Activated gamma-delta T cell treated with Interleukin-2 at 50 U/mL for 16 hours (primary cell): ENCODE data around the gene PTX4.
"Not testable (repeated sequence)": the region's sequence is repeated elsewhere in the genome, so short reads cannot be mapped to it uniquely, and the experiment has no call there.

Experiments
- DNase-seq: peaks from one replicate; pipeline ENCODE4 v3.0.0-alpha.2; 2020

PTX4 gene

GRCh38 chr16:1478937-1479336 lies 9.8 kb downstream of the PTX4 start:
- DNase-seq, result not testable (repeated sequence)

DNA sequence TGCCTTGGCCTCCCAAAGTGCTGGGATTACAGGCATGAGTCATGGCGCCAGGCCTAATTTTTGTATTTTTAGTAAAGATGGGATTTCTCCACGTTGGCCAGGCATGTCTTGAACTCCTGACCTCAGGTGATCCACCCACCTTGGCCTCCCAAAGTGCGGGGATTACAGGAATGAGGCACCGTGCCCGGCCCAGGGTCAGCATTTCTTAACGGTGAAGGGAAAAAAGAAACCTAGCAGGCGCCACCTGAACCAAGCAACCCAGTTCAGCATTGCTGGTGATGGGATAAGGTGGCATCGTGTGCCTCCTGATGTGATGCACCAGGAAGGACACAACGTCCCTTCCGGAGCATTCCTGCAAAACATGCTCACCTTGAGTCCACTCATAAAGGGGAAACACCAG lies 11.7 kb downstream of the PTX4 start:
- no peak for DNase-seq

GRCh38 chr16:1475552-1476114 lies 13.1 kb downstream of the PTX4 start:
- DNase-seq, result no peak

DNA sequence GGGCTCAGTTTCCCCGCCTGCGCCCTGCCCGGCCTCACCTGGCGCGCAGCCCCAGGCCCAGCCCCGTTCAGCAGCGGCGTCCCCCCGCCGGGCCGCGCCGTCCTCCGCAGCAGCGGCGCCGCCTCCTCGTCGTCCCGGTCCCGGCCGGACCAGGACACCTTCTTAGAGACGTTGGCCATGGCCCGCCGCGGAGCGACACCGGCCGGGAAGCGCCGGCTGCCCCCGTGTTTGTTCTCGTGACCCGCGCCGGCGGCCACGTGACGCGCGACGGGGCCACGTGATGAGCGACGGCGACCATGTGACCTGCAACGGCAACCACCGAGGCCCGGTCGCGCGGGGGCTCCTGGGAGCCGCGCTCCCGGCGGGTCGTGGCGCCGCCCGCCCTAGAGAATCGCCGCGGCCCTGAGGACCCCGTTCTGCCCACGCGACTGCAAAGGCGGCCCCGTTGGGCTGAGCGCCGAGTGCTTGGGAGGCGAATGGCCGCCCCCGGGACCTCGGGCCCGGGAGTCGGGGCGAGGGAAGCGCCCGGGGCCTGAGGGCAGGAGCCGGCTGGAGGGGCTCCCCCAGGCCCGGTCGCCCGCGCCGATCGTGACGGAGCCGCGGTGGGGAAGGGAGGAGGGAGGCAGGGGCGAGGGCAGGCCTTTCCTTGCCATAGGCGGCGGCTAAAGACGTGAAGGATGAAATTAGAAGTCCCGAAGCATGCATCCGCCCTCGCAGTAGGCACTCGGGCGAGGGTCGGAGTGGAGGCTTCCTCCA lies 13.8 kb downstream of the PTX4 start, which contains the start of gene CLCN7:
TSS of gene CLCN7 (minus strand) at position 233 of the 756 bp plus-strand sequence. CDS start at position 179, 54 bp downstream.
- peak; percentile 84 for DNase-seq

DNA sequence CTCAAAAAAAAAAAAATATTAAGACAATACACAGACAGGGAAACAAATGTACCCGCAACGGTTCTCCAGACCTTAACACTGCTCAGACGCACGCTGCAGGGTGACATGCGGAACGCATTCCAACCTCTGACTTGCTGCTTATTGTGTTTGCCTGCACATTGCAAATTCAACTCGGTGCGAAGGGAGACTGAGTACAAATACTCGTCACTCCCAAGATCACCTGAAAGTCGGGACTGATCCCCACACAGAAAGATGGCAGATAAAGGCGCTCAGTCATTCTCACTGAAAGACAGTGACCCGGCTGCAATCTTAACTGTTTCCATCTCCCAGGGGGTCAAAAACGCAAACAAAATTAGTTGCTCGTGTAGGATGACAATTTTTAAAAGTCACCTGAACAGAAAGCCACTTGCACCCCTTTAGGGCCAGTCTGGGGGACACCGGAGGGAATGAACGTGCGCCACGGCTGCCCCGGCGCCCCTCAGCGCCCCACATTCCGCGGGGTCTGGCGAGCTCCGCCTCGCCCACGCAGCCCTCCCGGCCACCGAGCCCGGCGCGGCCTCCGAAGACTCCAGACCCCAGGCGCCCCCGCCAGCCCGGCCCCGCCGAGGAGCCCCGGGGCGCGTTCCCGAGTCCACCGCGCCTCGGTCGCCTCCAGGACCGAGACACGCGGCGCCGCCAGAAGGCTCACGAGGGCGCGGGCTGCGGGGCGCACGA lies 14.5 kb downstream of the PTX4 start:
- DNase-seq, result no peak

- DNase-seq, result no peak
These were observed 15.8 kb downstream of the PTX4 start for GRCh38 chr16:1472974-1473373.

- DNase-seq, result no peak
These were observed 17.1 kb downstream of the PTX4 start for GRCh38 chr16:1471569-1472194.

DNA sequence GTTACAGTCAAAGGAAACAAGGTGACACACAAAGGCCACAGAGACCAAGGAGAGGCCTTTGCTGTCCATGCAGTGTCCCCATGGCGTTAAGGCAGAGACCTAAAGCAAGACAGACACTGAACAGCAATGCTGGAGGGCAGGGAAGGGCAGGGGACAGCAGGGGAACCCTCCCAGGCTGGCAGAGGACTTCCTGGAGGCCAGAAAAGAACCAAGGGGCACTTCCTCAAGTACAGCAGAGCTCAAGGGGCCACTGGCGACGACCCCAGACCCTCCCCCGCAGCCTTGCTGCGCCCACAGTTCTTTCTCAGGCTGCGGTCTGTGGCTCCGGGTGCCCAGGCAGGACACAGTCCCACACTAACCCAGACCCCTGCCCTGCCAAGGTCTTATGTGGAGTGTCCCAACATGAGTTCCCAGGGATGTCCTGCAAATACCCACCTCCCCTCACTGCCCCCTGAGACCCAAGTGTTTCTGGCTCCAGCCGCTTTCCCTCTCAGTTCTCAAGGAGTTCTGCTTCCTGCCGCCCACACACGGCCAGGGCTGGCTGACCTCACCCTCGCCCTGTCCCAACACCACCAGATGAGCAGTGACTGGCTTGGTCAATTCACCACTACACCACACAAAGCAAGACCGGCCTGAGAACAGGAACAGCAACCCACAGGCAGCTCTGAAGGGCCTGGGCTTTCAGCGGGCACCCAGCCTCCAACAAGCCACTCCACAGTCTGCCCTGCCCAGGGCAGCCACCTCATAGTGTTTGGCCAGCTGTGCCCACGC lies 18.1 kb downstream of the PTX4 start:
- no peak for DNase-seq

DNA sequence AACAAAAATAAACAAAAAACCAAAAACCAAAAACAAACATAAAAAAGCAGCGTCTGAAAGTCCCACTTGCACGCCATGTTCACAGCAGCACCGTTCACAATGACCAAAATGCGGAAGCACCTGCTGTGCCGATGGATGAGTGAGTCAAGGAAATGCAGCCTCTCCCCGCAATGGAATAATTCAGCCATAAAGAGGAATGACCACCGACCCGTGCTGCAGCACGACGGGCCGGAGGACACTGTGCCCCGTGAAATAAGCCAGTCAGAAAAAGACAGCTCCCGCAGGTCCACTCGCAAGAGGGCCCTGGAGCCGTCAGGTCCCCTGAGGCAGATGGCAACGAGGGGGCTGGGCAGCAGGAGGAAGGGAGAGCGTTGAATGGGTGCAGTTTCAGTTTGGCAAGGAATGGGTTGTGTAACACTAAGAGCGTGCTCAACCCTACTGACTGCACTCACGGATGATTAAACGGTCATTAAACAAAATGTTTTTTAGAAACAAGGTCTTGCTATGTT lies 19.0 kb downstream of the PTX4 start:
- DNase-seq, result no peak

DNA sequence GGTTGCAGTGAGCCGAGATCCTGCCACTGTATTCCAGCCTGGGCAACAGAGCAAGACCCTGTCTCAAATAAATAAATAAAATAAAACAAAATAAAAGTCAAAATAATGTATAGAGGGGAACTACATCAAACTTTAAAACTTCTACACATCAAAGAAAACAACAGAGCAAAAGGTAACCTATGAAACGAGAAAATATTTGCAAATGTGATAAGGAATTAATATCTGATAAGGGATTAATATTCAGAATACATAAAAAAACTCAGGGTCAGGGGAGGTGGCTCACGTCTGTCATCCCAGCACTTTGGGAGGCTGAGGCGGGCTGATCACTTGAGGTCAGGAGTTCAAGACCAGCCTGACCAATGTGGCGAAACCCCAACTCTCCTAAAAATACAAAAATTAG lies 19.6 kb downstream of the PTX4 start:
- not testable (repeated sequence) for DNase-seq

DNA sequence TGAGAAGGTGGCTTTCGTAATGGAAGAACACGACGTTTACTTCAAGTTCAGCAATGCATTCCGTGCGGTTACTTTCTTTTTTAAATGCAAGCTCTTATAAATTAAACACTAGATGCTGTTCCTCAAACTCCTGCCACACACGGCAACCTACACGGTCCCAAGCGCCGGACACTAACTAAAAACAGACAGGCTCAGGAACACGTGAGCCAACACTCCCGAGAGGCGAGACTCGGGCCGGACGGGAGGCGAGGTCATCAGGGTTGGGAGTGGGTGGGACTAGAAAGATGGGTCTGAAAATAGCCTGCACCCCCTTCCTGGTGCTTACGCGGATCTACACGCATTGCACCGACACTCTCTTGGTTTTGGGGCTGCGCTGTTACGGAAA lies 20.3 kb downstream of the PTX4 start:
- no peak for DNase-seq

GRCh38 chr16:1466968-1467521 lies 21.7 kb downstream of the PTX4 start:
- no peak for DNase-seq

DNA sequence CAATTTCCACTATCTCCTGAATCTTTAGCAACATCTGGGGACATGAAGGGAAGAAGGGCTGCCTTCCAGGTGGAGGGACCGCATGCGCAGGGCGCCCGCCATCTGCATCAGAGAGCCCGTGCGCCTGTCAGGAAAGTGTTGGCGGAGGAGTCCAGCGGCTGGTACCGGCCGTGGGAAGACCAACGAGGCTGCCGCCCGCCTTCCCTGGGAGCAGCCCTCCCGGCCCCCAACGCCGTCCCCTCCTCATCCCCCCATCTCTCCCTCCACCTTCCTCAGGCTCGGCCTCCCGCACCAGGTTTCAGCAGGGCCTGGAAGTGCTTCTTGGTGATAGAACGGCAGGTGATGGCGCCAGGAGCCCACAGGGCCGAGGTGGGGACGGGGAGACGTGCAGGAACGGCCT lies 22.7 kb downstream of the PTX4 start:
- DNase-seq, result no peak

GRCh38 chr16:1465567-1465915 lies 23.2 kb downstream of the PTX4 start:
- DNase-seq, result no peak

DNA sequence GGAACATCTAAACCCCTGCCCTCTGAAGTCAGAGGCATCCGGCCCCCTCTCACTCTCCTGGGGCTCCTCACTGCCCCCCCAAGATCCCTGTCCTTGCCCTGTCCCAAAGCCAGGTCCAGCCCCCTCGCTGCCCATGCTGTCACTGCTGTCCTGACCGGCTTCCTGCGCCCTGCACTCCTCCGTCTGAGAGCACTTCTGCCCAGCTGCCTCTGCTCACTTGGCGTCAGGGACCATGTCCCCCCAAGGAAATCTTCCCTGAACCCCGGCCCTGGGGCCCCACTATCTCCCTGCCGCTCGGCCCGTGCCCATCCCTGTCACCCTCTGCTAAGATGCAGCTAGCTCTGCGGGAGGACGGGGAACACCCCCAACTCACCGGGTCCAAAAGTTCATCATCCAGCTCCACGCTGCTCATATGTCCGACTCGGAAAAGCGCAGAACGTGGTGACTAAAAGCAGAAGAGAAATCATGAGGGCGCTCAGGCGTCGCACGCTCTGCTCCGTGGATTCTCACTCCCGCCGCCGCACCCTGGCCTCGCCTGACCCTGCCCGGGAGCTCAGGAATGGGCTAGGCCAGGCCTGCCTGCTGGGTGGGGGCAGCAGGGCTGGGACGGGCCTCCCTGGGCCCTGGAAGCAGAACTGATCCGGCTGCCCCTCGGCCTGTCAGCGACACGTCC lies 23.7 kb downstream of the PTX4 start:
- DNase-seq, result no peak

DNA sequence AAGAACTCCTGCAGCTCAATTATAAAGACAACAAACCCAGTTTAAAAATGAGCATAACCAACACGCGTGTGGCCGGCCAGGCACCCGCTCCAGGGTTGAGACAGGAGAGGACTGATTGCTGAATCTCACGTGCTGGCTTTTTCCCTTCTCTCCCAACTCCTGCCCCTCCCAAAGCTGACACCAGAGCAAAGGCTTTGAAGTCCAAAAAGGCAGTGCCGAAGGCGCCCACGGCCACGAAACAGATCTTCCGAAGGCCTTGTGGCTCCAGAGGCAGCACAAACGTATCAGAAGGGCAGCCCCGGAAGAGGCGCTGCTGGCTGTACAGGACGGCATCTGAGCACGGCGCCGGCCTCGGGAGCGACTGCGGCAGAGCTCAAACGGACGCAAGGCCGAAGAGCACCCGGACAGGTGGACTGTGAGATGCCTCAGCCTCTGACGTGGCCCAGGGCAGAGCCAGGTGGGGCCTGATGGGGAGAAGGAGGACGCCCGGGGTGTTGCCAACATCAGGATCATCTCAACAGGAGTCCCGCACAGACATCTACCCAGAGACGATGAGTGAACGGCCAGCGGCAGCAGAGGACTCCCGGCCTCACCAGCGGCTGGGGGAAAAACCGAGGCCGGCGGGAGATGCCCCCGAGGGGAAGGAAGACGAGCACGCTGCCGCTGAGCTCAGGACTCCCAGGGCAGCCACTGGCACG lies 24.4 kb downstream of the PTX4 start:
- DNase-seq, result no peak

DNA sequence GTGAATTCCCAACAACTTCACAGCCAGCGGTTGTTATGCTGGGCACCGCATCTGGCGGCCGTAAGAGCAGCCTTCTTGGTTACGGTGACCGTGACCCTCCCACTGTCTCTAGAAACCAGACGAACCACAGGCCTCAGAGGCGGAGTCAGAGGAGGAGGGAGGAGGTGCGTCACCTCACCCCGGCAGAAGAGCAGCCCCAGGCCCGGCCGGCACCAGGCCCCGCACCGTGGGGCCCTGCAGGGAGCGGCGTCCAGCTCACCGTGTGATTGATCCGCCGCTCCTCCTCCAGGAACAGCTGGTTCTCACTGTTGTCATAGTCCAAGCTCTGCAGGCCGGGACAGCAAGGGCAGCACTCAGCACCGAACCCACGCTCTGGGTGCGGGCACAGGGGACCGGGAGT lies 27.6 kb downstream of the PTX4 start:
- no peak for DNase-seq

- no peak for DNase-seq
These were observed 28.1 kb downstream of the PTX4 start for GRCh38 chr16:1460602-1461138.

- no peak for DNase-seq
These were observed 28.8 kb downstream of the PTX4 start for GRCh38 chr16:1459967-1460366.

GRCh38 chr16:1458977-1459341 lies 29.8 kb downstream of the PTX4 start:
- no peak for DNase-seq
